T-helper 1 cell treated with Interleukin-12 subunit alpha and Interleukin-12 subunit beta and Interleukin-4 antibody, amounts not matched to agents 30 μg/mL and 1 μg/mL, for 36 hours (primary cell): ENCODE data around the gene LLGL2.

ENCODE experiments used
- H3K27ac Mint-ChIP-seq: one replicate; pipeline ENCODE4 v1.8.0; 2021; ENCODE audit warnings: mild to moderate bottlenecking, mixed read lengths
- H3K27me3 Mint-ChIP-seq: one replicate; pipeline ENCODE4 v1.8.0; 2021; ENCODE audit warnings: low read depth, mixed read lengths
- H3K36me3 Mint-ChIP-seq: one replicate; pipeline ENCODE4 v1.8.0; 2021; ENCODE audit warnings: low read depth, mixed read lengths
- H3K4me1 Mint-ChIP-seq: one replicate; pipeline ENCODE4 v1.8.0; 2021; ENCODE audit warnings: low read depth, mixed read lengths
- H3K4me3 Mint-ChIP-seq: one replicate; pipeline ENCODE4 v1.8.0; 2021; ENCODE audit warnings: mild to moderate bottlenecking, moderate library complexity, mixed read lengths
- H3K9me3 Mint-ChIP-seq: one replicate; pipeline ENCODE4 v1.8.0; 2021; ENCODE audit warnings: mixed read lengths

LLGL2 gene

GRCh38 chr17:75595284-75595919 lies 69.9 kb downstream of the LLGL2 start:
- Mint-ChIP-seq H3K4me1 (peaks cover 3% of the 10 kb centered on the region), H3K4me3 (no peak overlapping the region), H3K27me3 (no peaks in the 10 kb centered on the region), H3K36me3 (no peaks in the 10 kb centered on the region), H3K9me3 (no peaks in the 10 kb centered on the region), H3K27ac (no peak overlapping the region)

DNA sequence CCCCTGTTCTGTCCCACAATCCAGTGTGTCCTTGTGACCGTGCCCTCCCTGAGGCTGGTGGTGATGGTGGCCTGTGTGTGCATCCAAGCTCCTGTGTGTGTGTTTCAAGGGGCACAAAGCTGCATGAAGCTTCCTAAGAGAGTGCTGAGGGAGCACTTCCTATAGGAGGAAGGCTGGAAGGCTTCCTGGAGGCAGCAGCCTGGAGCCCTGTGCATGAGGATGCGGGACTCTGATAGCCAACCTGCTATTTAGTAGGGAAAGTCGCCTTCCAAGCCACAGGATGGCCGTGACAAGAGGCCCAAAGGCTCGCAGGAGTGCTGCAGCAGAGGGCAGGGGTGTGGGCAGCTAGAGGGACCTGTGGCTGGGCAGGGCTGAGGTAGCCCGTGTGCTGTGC lies 70.4 kb downstream of the LLGL2 start:
- H3K36me3 Mint-ChIP-seq = no peaks in the 10 kb centered on the region
- H3K27ac Mint-ChIP-seq = no peak overlapping the region
- H3K9me3 Mint-ChIP-seq = no peaks in the 10 kb centered on the region
- H3K4me1 Mint-ChIP-seq = peaks cover 2% of the 10 kb centered on the region
- H3K4me3 Mint-ChIP-seq = no peak overlapping the region
- H3K27me3 Mint-ChIP-seq = no peaks in the 10 kb centered on the region

- Mint-ChIP-seq H3K36me3 (no peaks in the 10 kb centered on the region), H3K4me3 (no peak overlapping the region), H3K9me3 (no peaks in the 10 kb centered on the region), H3K4me1 (peaks cover 3% of the 10 kb centered on the region), H3K27ac (no peak overlapping the region), H3K27me3 (no peaks in the 10 kb centered on the region)
Measured at GRCh38 chr17:75596320-75597087, 71.0 kb downstream of the LLGL2 start.

DNA sequence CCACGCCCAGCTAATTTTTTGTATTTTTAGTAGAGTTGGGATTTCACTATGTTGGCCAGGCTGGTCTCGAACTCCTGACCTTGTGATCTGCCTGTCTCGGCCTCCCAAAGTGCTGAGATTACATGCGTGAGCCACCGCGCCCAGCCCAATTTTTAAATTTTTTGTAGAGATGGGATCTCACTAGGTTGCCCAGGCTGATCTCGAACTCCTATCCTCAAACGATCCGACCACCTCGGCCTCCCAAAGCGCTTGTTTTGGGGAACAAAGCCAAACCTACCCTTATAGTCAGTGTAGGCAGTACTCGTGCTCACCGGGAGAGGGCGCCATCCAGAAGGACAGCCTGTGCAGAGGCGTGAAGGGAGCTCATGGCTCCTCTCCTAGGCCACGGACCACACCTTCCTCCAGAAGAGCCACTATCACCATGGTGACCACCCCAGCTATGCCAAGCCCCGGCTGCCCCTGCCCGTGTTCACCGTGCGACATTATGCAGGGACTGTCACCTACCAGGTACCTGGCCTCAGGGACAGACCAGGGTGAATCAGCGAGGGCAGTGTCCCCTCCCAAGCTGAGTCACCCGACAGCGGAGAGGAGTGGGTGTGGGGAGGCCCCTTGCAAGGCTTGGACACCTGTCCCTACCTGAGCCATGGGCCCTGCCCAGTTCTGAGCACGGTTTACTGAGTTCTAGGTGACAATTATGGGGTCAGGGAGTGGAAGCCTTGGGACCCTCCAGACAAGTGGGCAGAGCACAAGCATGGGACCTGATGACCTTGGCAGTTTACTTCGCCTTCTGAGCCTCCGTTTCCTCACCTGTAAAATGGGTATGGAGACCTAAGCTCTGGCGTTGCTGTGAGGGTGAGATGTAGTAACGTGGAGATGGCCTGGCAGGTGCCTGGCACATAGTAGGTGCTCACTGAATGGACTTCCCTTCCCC lies 75.8 kb downstream of the LLGL2 start:
- peaks cover 4% of the 10 kb centered on the region for H3K4me1 Mint-ChIP-seq
- H3K27me3 Mint-ChIP-seq = no peaks in the 10 kb centered on the region
- H3K36me3 Mint-ChIP-seq = no peaks in the 10 kb centered on the region
- H3K4me3 Mint-ChIP-seq = no peak overlapping the region
- H3K27ac Mint-ChIP-seq = no peak overlapping the region
- no peaks in the 10 kb centered on the region for H3K9me3 Mint-ChIP-seq

DNA sequence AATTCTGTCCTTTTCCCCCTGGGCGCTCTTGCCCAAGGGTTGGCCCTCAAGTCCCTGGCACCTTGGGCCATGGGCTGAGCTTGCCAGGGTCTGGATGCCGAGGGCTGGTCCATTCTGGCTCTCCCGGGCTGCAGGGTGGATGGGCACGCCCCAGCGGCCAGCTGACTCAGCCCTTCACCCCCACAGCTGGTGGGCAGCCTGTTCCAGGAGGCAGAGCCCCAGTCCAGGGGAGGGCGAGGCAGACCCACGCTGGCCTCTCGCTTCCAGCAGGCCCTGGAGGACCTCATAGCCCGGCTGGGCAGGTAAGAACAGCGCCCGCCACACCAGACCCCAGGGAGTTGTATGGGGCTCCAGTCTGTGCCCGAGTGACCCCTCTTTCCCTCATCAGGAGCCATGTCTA lies 77.1 kb downstream of the LLGL2 start:
- no peaks in the 10 kb centered on the region for H3K27me3 Mint-ChIP-seq
- no peak overlapping the region for H3K4me3 Mint-ChIP-seq
- H3K36me3 Mint-ChIP-seq = no peaks in the 10 kb centered on the region
- peaks cover 4% of the 10 kb centered on the region for H3K4me1 Mint-ChIP-seq
- H3K9me3 Mint-ChIP-seq = no peaks in the 10 kb centered on the region
- H3K27ac Mint-ChIP-seq = no peak overlapping the region

DNA sequence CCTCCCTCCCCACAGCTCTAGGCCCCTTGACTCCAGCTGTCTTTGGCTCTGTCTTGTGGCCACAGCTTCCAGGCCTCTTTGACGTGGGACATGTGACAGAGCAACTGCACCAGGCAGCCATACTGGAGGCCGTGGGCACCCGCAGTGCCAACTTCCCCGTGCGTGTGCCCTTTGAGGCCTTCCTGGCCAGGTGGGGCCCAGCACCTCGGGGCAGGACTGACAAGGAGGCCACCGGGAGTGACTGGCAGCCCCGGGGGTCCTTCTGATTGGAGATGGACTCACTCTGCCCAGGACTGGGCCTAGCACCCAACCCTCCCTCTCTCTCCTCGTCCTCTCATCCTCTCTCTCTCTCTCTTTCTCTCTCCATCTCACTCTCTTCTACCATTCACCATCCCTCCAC lies 77.6 kb downstream of the LLGL2 start:
- Mint-ChIP-seq H3K36me3 (no peaks in the 10 kb centered on the region), H3K27ac (no peak overlapping the region), H3K9me3 (no peaks in the 10 kb centered on the region), H3K4me3 (no peak overlapping the region), H3K27me3 (no peaks in the 10 kb centered on the region), H3K4me1 (peaks cover 4% of the 10 kb centered on the region)

DNA sequence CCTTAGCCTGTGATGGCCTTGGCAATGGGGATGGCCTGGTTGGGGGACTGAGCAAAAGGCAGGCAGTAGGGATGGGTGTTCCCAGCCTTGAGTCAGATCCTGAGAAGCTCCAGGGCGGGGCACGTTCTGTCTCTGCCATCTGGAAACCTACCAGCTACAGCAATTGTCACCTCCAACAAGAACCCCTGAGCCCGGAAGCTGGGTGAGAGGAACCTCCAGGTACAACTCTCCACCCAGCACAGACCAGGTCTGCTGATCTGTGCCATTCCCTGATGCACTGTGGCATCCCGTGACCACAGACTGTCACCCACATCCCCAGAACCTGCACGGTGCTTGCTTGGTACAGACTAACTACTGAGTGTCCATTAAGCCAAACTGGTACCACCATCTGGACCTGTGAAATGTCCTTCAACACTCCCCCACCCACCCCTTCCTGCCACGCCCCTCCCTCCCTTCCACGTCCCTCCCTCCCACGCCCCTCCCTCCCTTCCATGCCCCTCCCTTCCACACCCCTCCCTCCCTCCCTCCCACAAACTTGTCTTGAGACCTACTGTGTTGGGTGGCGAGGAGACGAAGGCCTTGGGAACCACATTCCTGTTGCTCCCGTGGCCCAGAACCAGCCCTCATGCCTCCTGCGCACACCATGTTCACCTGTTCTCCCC lies 78.7 kb downstream of the LLGL2 start:
- Mint-ChIP-seq H3K36me3 (no peaks in the 10 kb centered on the region), H3K27ac (no peak overlapping the region), H3K4me1 (peaks cover 4% of the 10 kb centered on the region), H3K9me3 (no peaks in the 10 kb centered on the region), H3K27me3 (no peaks in the 10 kb centered on the region), H3K4me3 (no peak overlapping the region)

DNA sequence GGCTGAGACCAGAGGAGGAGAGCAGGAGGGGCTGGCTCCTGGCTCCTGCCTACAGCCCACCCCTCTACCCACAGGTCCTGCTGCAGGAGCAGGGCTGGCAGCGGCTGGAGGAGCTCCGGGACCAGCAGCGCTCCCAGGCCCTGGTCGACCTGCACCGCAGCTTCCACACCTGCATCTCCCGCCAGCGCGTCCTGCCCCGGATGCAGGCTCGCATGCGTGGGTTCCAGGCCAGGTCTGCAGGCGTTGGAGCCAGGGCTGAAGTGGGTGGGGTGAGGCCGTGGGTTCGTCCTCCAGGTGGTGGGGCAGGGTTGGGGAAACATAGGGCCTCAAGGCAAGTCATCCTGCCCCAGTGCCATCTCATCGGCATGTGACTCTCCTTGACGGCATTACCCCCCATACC lies 80.3 kb downstream of the LLGL2 start:
- Mint-ChIP-seq H3K4me3 (no peak overlapping the region), H3K4me1 (peaks cover 4% of the 10 kb centered on the region), H3K9me3 (no peaks in the 10 kb centered on the region), H3K27me3 (no peaks in the 10 kb centered on the region), H3K27ac (no peak overlapping the region), H3K36me3 (no peaks in the 10 kb centered on the region)

GRCh38 chr17:75607086-75607485 lies 81.6 kb downstream of the LLGL2 start:
- H3K36me3 Mint-ChIP-seq = no peaks in the 10 kb centered on the region
- H3K4me3 Mint-ChIP-seq = no peak overlapping the region
- H3K4me1 Mint-ChIP-seq = peaks cover 2% of the 10 kb centered on the region
- H3K27ac Mint-ChIP-seq = no peak overlapping the region
- no peaks in the 10 kb centered on the region for H3K9me3 Mint-ChIP-seq
- H3K27me3 Mint-ChIP-seq = no peaks in the 10 kb centered on the region

GRCh38 chr17:75610103-75610984 lies 84.8 kb downstream of the LLGL2 start:
- Mint-ChIP-seq H3K9me3 (no peaks in the 10 kb centered on the region), H3K27me3 (no peaks in the 10 kb centered on the region), H3K27ac (no peak overlapping the region)

GRCh38 chr17:75611851-75612429 lies 86.4 kb downstream of the LLGL2 start:
- no peak overlapping the region for H3K27ac Mint-ChIP-seq

More at GRCh38 chr17:75610103-75610984, 84.8 kb downstream of the LLGL2 start:
- no peaks in the 10 kb centered on the region for H3K4me1 Mint-ChIP-seq
- no peaks in the 10 kb centered on the region for H3K36me3 Mint-ChIP-seq
- H3K4me3 Mint-ChIP-seq = no peak overlapping the region

GRCh38 chr17:75612906-75613626 lies 87.6 kb downstream of the LLGL2 start:
- Mint-ChIP-seq H3K27me3 (no peaks in the 10 kb centered on the region), H3K9me3 (no peaks in the 10 kb centered on the region), H3K36me3 (no peaks in the 10 kb centered on the region)

More at GRCh38 chr17:75611851-75612429, 86.4 kb downstream of the LLGL2 start:
- Mint-ChIP-seq H3K4me3 (no peak overlapping the region), H3K9me3 (no peaks in the 10 kb centered on the region), H3K4me1 (no peaks in the 10 kb centered on the region), H3K27me3 (no peaks in the 10 kb centered on the region), H3K36me3 (no peaks in the 10 kb centered on the region)

GRCh38 chr17:75614006-75614405 lies 88.5 kb downstream of the LLGL2 start:
- Mint-ChIP-seq H3K36me3 (no peaks in the 10 kb centered on the region), H3K27me3 (no peaks in the 10 kb centered on the region)

More at GRCh38 chr17:75612906-75613626, 87.6 kb downstream of the LLGL2 start:
- H3K27ac Mint-ChIP-seq = no peak overlapping the region
- H3K4me1 Mint-ChIP-seq = no peaks in the 10 kb centered on the region
- H3K4me3 Mint-ChIP-seq = no peak overlapping the region

More at GRCh38 chr17:75614006-75614405, 88.5 kb downstream of the LLGL2 start:
- Mint-ChIP-seq H3K4me3 (no peak overlapping the region), H3K9me3 (no peaks in the 10 kb centered on the region), H3K4me1 (no peaks in the 10 kb centered on the region), H3K27ac (no peak overlapping the region)
